Colonic mucosa (tissue), 4 donors: ENCODE measurements around the gene IPO5. TPM values are rescaled to one million over a fixed set of nuclear protein-coding genes. Genes with fewer than 3 reads are reported as not detected.
"Not testable (repeated sequence)": the region's sequence is repeated elsewhere in the genome, so short reads cannot be mapped to it uniquely, and the experiment has no call there.

ENCODE experiments used
- DNase-seq: peaks from one replicate; pipeline ENCODE4 v3.0.0-alpha.2; 2020
- H3K27ac ChIP-seq: fragments of 200-600 bp; one replicate; pipeline ENCODE4 v1.8.0; 2021
- H3K27me3 ChIP-seq: fragments of 200-600 bp; one replicate; pipeline ENCODE4 v1.8.0; 2021
- H3K36me3 ChIP-seq: fragments of 200-600 bp; one replicate; pipeline ENCODE4 v1.8.0; 2021
- H3K4me1 ChIP-seq: fragments of 200-600 bp; one replicate; pipeline ENCODE4 v1.8.0; 2021; ENCODE audit warnings: mild to moderate bottlenecking
- H3K4me3 ChIP-seq: fragments of 200-600 bp; one replicate; pipeline ENCODE4 v1.8.0; 2021
- H3K9ac ChIP-seq, 2 donors: one replicate each; pipeline ENCODE4 v1.7.0; 2013; ENCODE audit warnings: control low read depth in 2 of 2, low read depth in 2 of 2, low read length in 2 of 2
- H3K9me3 ChIP-seq: fragments of 200-600 bp; one replicate; pipeline ENCODE4 v1.8.0; 2021
- CTCF ChIP-seq: fragments of 200-600 bp; IDR thresholded peaks from one replicate; pipeline ENCODE4 v1.8.0; 2022; ENCODE audit warnings: antibody characterized with exemption, mild to moderate bottlenecking
- intact Hi-C: fragments of 100-400 bp; cut with DNase I; formaldehyde crosslinking; loops from one replicate; pipeline ENCODE4 v1.14.1; 2022
- total RNA-seq, 2 donors: library from RNA; stranded (reverse); fragmentation: NEBNext Ultra II Directional in 1 of 2; extraction: Animal tissue kit (Norgen Biotek cat#: 25700) in 1 of 2; gene quantifications; one replicate each; pipeline ENCODE4 v1.2.1, GENCODE V29; 2021
- donor health status: healthy.
- donor health status: DM: no; HTN: no; CAD: no.
- donor health status: DM: no; HTN: no; CAD: no.

The IPO5 gene
- total RNA-seq, 2 donors from 2014 or later, result 67.5 to 95.4 TPM

GRCh38 chr13:97982286-97982685, 28.8 kb downstream of the IPO5 start:
- no peaks in the 10 kb centered on the region for H3K36me3 ChIP-seq
- peaks cover 7% of the 10 kb centered on the region for H3K4me1 ChIP-seq
- no peak overlapping the region for H3K9ac ChIP-seq
- H3K9me3 ChIP-seq, result no peaks in the 10 kb centered on the region
- no peak overlapping the region for H3K27ac ChIP-seq
- intact Hi-C loops, result no loop called here
- no peaks in the 10 kb centered on the region for H3K27me3 ChIP-seq
- DNase-seq, result no peak
- TF ChIP-seq CTCF, result no peak
- no peak overlapping the region for H3K4me3 ChIP-seq

- H3K4me3 ChIP-seq, result no peak overlapping the region
- no peaks in the 10 kb centered on the region for H3K9me3 ChIP-seq
- H3K9ac ChIP-seq, result no peak overlapping the region
- H3K36me3 ChIP-seq, result no peaks in the 10 kb centered on the region
- H3K27me3 ChIP-seq, result no peaks in the 10 kb centered on the region
- no peaks in the 10 kb centered on the region for H3K4me1 ChIP-seq
- intact Hi-C loops, result no loop called here
- no peak for DNase-seq
- TF ChIP-seq CTCF, result no peak
- H3K27ac ChIP-seq, result no peak overlapping the region
These were observed 33.4 kb downstream of the IPO5 start for GRCh38 chr13:97986835-97987234.

- no peaks in the 10 kb centered on the region for H3K9me3 ChIP-seq
- TF ChIP-seq CTCF, result no peak
- no peak overlapping the region for H3K4me3 ChIP-seq
- no peaks in the 10 kb centered on the region for H3K36me3 ChIP-seq
- intact Hi-C loops, result no loop called here
- no peak overlapping the region for H3K9ac ChIP-seq
- DNase-seq, result no peak
- no peaks in the 10 kb centered on the region for H3K27me3 ChIP-seq
- no peaks in the 10 kb centered on the region for H3K4me1 ChIP-seq
- no peak overlapping the region for H3K27ac ChIP-seq
These were observed 46.2 kb downstream of the IPO5 start for GRCh38 chr13:97999653-98000052.

GRCh38 chr13:98004107-98004506, 50.6 kb downstream of the IPO5 start:
- no peak for TF ChIP-seq CTCF
- Histone ChIP-seq H3K9me3 (no peaks in the 10 kb centered on the region), H3K27ac (no peak overlapping the region), H3K4me3 (no peak overlapping the region), H3K27me3 (no peaks in the 10 kb centered on the region), H3K4me1 (no peaks in the 10 kb centered on the region), H3K9ac (no peak overlapping the region), H3K36me3 (no peaks in the 10 kb centered on the region)
- DNase-seq, result no peak
- intact Hi-C loops, result no loop called here

- H3K36me3 ChIP-seq, H3K4me3 ChIP-seq, H3K4me1 ChIP-seq, H3K27me3 ChIP-seq, DNase-seq, H3K9me3 ChIP-seq, H3K9ac ChIP-seq, H3K27ac ChIP-seq, intact Hi-C loops: not testable (repeated sequence)
These were observed 51.5 kb downstream of the IPO5 start for GRCh38 chr13:98004997-98005396.

GRCh38 chr13:98007001-98007400, 53.5 kb downstream of the IPO5 start:
- Histone ChIP-seq H3K4me1 (no peaks in the 10 kb centered on the region), H3K36me3 (no peaks in the 10 kb centered on the region), H3K9me3 (no peaks in the 10 kb centered on the region), H3K27ac (no peak overlapping the region), H3K4me3 (no peak overlapping the region), H3K27me3 (no peaks in the 10 kb centered on the region), H3K9ac (no peak overlapping the region)
- intact Hi-C loops, result no loop called here
- TF ChIP-seq CTCF, result no peak
- DNase-seq, result no peak
